COLO829 (cell line): ENCODE results near the gene PLD1.
"Not testable (repeated sequence)": the region's sequence is repeated elsewhere in the genome, so short reads cannot be mapped to it uniquely, and the experiment has no call there.

ENCODE experiments used
- DNase-seq: peaks from one replicate; pipeline ENCODE4 v3.0.0; 2012; ENCODE audit warnings: low spot score

The PLD1 gene, protein sequence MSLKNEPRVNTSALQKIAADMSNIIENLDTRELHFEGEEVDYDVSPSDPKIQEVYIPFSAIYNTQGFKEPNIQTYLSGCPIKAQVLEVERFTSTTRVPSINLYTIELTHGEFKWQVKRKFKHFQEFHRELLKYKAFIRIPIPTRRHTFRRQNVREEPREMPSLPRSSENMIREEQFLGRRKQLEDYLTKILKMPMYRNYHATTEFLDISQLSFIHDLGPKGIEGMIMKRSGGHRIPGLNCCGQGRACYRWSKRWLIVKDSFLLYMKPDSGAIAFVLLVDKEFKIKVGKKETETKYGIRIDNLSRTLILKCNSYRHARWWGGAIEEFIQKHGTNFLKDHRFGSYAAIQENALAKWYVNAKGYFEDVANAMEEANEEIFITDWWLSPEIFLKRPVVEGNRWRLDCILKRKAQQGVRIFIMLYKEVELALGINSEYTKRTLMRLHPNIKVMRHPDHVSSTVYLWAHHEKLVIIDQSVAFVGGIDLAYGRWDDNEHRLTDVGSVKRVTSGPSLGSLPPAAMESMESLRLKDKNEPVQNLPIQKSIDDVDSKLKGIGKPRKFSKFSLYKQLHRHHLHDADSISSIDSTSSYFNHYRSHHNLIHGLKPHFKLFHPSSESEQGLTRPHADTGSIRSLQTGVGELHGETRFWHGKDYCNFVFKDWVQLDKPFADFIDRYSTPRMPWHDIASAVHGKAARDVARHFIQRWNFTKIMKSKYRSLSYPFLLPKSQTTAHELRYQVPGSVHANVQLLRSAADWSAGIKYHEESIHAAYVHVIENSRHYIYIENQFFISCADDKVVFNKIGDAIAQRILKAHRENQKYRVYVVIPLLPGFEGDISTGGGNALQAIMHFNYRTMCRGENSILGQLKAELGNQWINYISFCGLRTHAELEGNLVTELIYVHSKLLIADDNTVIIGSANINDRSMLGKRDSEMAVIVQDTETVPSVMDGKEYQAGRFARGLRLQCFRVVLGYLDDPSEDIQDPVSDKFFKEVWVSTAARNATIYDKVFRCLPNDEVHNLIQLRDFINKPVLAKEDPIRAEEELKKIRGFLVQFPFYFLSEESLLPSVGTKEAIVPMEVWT

DNA sequence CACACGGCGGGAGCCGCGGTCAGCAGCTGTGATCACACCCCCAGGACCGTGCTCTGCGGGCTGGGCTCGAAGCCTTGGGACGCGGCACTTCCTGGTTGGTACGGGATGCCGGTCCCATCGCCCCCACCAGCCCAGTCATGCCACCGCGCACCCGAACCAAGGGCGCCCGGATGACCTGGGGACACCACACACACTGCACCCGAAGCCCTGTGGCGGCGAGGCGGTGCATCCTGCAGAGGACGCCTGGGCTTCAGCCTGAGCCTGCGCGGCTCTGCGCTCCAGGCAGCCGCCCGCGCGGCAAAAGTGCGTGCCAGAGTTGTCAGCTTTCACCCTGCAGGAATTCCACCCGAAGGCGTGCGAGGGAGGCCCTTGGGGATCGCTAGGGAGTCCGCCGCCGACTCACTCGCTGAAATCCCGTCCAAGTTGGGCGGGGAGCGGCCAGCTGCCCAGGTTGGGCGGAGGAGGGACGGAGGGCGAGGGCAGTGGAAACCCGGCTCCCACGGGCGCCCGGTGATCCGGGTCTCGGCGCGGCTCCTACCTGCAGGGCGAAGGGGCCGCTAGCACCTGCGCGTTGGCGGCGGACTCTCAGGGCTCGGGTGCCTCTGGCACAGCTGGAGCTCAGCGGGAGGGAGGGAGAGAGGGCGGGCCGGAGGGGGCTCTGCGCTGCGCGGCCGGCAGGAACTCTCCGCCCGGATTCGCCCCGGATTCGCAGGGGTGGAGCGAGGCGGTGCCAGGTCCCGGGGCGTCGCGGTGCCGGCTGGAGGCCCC, at the start of gene PLD1:
Gene PLD1 (minus strand): TSS at position 623 of the 768 bp plus-strand sequence. CDS start 72,432 bp downstream, outside the sequence.
- DNase-seq, result peak; percentile 73

DNA sequence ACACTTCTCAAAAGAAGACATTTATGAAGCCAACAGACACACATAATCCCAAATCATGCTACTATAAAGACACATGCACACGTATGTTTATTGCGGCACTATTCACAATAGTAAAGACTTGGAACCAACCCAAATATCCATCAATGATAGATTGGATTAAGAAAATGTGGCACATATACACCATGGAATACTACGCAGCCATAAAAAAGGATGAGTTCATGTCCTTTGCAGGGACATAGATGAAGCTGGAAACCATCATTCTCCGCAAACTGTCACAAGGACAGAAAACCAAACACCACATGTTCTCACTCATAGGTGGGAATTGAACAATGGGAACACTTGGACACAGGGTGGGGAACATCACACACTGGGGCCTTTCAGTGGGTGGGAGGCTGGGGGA, 48.5 kb upstream of the PLD1 start:
- DNase-seq, result not testable (repeated sequence)

DNA sequence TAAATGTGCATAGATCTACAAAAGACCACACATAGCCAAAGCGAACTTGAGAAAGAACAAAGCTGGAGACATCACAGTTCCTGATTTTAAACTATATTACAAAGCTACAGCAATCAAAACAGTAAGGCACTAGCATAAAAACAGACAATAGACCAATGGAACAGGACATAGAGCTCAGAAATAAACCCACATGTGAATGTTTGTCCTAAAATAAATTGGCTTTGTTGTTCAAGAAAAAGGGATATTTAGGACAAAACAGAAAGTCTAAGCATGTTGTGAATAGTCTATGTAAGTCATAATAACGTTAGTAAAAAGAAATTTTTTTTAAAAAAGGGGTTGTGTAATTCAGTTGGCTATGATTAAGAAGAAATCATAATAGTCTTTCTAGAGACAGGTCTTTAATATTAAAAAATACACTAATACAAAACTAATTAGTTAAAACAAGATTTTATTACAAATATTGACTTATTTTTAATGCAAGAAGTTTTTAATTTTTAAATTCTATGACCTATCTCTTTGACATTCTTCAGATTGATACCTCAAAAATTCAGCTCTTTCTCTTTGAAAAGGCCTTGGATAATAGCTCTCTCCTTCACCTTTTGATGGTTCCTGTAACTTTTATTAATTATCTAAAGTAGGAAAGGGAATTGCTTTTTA, 44.5 kb upstream of the PLD1 start:
- DNase-seq, result no peak

DNA sequence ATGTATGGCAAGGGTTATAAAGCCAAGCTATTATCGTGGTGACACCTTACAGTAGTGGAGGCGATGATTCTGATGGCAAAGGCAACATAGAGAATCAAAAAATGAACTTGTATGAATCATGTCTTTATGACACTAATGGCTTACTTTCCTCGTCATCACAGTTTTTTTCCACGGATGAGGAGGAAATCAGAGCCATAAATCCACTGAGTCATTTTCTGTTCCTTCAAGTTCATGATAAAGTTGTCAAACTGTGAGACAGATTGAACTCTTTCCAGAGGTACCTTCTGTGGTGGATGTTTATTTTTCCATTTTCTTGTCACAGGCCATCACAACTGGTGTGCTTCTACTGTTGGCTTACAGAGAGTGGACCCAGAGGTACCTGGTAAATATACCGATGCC, 41.4 kb upstream of the PLD1 start:
- no peak for DNase-seq

DNA sequence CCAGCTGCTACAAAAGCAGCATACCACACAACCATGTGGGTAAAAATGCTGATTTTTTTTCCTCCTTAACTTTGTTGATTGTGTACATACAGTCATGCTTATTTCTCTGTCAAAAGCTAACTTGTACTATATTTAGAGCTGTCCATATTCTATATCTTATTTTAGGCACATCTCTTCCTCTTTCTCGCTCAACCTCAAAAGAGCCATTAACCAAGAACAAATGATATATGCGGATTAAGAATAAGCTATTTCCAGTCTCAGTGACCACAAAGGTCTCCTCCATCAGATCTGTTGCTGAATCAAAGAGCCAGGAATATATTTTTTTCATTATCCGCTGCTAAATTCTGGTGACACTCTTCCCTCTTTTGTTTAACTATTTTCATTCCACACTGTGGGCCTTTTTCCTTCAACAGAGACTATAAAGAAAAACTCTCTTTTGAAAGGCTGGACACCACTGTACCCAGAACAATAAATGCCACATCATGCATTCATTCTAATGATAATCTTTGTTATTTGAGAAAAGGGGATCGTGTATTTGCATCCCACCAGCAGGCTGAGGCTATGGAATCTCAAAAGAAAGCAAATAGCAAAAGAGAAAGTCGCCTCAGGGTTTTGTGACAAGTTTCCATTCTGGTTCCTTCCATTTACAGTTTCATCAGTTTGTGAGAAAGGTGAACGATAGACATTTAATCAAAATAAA, 40.8 kb upstream of the PLD1 start:
- no peak for DNase-seq

DNA sequence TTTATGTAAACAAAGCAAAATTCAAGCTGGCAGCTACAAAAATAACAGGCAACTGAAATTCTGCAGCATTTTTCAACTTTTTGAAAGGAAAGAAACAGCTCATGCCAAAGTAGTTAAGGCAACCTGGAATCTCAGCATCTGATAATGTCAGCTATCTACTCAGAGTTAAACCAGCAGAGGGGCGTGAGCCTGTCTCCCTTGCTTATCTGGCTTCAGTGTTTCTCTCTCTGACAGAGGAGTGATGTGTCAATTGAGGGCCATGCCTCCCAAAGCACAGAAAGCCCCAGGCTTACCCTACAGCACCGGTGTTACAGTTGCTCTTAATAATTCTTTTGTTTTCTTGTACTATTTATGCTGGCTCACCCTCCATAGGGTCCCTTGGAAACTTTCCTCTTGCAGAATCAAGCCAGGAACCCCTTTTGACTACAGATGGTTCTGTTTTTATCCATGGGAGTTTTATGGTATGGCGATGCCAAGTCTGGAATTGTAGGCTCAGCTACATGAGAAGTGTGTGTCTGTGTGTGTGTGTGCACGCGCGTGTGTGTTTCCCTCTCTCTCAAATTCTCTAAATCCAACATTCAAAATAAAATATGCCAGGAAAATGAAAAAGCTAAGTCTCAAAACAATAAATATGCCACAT, 40.2 kb upstream of the PLD1 start:
- DNase-seq, result no peak

DNA sequence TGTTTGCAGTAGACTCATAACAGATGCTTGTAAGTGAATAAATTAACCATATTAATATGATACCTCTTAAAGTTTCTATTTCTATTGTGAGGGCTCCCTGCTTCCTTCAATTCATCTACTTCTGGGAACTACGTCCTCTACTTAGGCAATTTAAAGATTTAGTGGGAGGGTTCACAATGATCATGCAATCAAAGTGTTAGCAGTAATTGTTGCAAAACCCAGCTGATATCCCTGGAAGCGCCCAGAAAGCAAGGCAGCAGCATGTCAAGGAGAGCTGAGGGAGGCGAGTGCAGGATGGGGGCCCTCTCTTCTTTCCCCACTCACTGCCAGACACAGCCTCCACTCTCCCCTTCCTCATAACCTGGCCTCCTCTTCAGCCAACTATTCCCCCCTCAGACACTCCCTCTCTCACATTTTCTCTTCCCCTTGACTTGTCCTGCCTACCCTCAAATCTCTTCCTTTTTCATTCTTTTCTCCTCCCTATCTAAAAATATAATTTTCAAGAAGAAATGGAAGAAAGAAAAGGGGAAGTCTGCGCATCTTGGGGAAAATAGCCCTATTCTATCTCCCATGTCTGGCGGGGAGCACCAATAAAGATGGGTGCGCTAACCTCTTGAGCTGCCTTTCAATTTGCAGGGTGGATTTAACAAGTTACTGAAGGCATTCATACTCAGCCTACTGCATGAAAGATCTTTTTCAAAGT, 39.5 kb upstream of the PLD1 start:
- no peak for DNase-seq

- DNase-seq, result no peak
Observed at GRCh38 chr3:171847595-171848259, 37.4 kb upstream of the PLD1 start.

GRCh38 chr3:171847133-171847532, 36.9 kb upstream of the PLD1 start:
- DNase-seq, result no peak

DNA sequence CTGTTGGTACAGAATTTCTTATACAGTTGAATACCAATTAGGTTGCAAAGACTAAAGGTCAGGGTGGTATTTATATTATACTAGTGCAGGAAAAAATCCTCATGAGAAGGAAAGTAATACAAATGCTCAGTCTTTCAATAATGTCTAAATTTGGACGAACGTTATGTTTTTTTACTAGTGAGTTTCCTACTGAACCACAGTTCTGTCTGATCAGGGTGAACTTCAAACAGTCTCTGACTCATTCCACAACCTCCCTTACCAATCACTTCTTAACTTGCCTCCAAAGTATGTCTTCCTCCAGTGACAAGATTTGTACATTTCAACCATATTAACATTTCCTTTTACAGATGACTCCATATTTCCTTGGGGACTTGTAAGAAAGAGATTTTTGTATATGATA, 36.3 kb upstream of the PLD1 start:
- peak; percentile 48 for DNase-seq

- DNase-seq, result no peak
Observed at GRCh38 chr3:171845481-171846284, 35.4 kb upstream of the PLD1 start.

DNA sequence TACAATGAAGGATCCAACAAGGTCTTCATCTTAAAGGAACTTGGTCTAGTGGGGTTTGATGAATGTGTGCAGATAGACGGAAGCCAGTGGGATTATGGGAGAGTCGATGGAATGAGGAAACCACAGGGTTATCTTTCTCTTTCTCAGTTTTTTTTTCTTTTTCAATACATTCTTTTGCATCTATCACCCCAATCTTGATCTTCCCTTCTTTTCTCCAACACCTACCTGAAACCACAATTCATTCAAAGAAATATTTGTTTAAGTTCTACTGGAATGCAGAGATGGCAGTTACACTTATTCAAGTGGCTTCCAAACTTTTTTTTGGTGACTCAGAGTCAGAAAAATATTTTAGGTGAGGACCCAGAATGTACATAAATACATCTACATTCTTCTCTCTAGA, 34.6 kb upstream of the PLD1 start:
- DNase-seq, result no peak

GRCh38 chr3:171842864-171843518, 32.7 kb upstream of the PLD1 start, which contains the start of gene TMEM212:
TMEM212 (plus strand) TSS chr3:171843349; CDS start chr3:171843384, 35 bp downstream.
- peak; percentile 64 for DNase-seq

DNA sequence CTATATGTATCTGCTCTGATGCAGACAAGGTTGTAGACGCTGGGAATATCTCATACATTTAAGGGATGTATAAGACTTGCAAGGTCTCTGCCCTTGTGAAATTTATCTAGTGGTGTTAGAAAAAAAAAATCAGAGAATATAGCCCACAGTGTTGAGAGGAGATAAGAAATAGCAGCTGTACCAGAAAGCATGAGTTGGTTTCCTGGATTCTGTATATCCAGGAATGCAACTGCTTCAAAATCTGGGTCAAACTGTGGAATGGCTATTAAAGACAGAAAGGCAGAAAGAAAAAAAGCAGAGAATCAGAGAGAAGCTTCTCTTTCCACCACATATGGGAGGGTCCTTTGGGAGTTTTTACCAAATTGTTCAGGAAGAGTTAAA, 31.3 kb upstream of the PLD1 start:
- no peak for DNase-seq

DNA sequence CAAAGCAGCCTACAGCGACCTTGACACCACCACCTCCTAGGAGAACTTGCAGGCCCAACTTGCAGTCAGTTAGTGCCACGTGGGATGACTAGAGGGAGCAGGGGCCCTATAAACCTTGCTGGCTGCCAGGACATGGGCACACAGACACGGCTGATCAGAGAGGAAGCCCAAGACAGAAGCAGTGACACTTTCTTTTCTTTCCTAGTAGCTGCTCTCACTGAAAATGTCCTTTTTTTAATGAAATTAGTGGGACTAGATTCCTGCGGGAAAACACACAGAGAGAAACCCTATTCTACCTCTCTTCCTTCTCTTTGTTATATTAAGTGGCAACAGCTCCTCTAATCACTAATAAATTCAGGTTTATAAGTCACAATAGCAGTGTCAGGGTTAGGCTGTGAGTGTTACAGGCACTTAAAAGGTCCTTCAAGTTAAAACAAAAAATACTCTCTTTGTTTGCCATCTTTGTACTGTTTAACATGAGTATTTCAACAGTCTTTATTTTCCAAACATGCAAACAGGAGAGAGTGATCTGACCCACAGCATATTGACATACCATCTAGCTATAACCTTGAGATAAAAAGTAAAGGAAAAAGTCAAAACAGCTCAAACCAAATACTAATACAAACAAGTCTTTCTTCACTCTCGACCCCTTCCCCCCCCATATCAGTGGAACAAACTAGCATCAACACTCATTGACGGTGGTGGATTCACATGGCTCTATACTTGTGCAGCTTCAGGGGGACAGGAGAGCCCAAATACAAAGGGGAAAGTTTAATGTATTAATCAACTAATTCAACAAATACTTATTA, 30.7 kb upstream of the PLD1 start:
- DNase-seq, result no peak

GRCh38 chr3:171840445-171840810, 30.1 kb upstream of the PLD1 start:
- no peak for DNase-seq

GRCh38 chr3:171839270-171839669, 29.0 kb upstream of the PLD1 start:
- DNase-seq, result no peak
